NCI-H345 (cell line): ENCODE measurements around the gene PHOSPHO1.

Experiments used
- DNase-seq: peaks from one replicate; lab custom pipeline; 2025; lab: John Stamatoyannopoulos, UW

The PHOSPHO1 gene

DNA sequence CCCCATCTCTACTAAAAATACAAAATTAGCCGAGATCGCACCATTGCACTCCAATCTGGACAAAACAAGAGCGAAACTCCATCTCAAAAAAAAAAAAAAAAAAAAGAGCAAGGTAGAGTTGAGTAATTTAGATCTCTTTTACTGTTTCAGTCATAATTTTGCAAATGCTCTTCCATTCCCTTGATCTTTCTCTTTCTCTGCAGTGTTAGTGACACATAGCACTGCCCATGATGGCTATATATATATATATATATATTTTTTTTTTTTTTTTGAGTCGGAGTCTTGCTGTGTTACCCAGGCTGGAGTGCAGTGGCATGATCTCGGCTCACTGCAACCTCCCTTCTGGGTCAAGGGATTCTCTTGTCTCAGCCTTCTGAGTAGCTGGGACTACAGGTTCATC, 12.2 kb upstream of the PHOSPHO1 start:
- no peak for DNase-seq

- no peak for DNase-seq
Measured at GRCh38 chr17:49241692-49242397, 11.3 kb upstream of the PHOSPHO1 start.

GRCh38 chr17:49241040-49241439, 10.5 kb upstream of the PHOSPHO1 start:
- DNase-seq, result no peak

- no peak for DNase-seq
Measured at GRCh38 chr17:49240619-49241018, 10.0 kb upstream of the PHOSPHO1 start.

- DNase-seq, result no peak
Measured at GRCh38 chr17:49239963-49240362, 9.4 kb upstream of the PHOSPHO1 start.

- no peak for DNase-seq
Measured at GRCh38 chr17:49235896-49236295, 5.3 kb upstream of the PHOSPHO1 start.

- no peak for DNase-seq
Measured at GRCh38 chr17:49234509-49235080, 4.0 kb upstream of the PHOSPHO1 start.

DNA sequence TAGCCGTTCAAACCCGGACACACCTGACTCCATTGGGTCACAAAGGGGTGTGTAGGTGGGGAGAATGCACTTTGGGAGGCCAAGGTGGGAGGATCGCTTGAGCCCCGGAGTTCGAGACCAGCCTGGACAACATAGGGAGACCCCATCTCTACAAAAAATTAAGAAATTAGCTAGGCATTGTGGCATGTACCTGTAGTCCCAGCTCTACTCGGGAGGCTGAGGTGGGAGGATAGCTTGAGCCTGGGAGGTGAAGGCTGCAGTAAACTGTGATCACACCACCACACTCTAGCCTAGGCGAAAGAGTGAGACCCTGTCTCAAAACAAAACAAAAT, 942 bp upstream of the PHOSPHO1 start:
- no peak for DNase-seq

DNA sequence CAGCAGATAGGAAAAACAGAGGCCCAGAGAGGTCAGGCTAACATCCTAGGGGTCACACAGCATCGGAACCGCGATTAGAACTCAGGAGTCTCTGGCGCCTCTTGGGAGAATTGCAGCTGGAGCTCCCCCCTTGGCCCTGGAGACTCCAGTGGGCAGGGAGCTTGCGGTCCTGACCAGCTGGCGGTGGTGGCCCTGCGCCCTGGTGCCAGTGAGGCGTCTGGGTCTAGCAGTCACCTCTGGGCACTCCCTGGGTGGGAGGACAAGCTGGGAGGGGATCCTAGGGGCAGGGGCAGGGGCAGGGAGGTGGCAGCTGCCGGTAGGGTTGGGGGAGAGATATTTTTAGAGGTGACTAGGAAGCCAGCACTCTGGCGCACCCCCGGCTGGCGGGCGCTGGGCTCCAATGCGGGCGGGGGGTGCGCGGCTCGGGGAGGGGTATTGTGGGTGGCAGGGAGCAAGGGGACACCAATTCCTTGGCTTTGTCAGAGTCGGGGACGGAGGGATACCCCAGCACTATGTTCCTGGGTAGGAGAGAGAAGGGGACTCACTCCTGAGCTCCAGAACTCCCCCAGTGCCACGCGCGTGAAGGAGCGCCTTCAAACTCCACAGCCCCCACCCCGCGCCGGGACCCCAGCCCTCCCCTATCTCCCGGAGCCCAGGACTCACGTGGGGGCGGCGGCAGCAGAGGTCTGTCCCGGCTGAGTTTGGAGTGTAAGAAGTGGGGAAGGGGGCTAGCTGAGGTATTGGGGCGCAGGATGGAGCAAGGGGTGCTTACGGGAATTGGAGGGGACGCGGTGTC, 584 bp downstream of the PHOSPHO1 start:
- DNase-seq, result no peak

DNA sequence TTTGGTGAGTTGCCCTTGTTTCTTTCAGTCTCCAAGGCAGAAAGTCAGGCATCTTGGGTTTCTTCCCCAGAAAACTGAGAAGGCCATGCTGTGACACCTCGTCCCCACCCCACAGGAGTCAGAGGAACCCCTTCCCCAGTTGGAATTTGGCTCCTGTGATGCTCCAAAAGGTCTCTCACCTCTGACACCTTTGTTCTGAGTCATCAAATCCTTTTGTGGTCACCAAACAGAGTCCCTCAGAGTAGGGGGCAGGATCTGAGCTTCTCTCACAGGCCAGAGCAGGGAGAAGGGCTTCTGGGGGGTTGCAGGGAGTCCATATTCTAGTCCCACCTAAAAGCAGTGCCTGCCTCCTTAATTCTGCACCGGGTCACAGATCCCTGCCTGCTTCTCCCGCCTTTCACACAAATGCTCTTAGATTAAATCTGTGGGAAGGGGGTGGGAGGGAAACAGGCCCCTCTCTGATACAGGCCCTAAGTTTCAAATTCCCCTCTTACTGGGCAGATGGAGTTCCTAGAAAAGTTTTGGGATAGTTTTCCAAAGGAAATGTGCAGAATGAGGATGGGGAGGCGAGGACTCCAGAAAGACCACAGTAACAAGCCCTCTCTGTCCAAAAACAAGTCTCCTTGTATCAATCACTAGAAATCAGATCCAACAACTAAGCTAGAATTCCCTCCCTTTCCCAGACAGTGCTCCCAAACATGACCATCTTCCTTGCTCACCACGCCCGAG, 1.3 kb downstream of the PHOSPHO1 start:
- no peak for DNase-seq

- DNase-seq, result peak; percentile 66
Measured at GRCh38 chr17:49227436-49228261, 2.9 kb downstream of the PHOSPHO1 start.

DNA sequence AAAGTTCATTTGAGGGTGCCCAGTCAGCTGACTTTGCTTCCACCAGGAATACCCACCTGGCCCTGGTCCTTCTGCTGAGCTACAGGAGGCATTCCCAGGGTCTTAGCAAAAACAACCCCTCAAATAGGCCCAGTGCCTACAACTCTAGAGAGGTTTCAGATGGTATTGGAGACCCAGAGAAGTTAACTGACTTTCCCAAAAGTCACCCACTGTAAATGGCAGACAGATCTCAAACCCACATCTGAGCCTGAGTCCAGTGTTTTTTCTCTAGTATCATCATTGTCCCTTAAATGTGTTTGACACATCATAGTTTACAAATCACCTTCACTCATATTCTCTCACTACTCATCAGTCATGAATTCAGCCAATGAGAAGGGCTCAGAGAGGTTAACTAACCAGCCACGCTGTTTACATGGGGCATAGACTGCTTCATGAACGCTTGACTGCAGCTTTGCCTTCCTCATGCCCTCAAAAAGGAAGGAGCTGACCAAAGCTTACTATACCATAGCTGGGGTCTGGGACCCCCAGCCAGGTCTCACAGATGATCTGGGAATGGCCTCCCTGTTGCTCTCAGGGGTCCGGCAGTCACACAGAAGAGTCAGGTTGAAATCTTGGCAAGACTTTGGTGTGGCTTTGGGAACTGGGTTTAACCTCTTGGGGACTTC, 3.7 kb downstream of the PHOSPHO1 start:
- no peak for DNase-seq

- DNase-seq, result no peak
Measured at GRCh38 chr17:49225554-49226236, 4.9 kb downstream of the PHOSPHO1 start.

DNA sequence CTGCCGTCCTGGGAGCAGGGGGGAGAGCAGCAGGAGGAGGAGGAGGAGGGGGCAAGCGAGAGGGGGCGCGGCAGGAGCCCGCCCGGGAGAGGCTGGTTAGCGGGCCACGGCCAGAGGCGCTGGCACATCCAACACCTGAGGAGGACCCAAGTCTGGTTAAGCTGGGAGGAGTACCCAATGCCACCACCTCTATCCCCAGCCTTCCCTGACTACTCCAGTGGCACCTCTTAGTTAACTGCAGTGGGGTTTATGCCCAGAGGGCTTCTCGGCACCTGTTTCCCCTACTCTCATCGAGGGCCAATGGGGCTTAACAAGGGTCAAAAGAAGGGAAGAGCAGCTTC, 5.6 kb downstream of the PHOSPHO1 start:
- no peak for DNase-seq

DNA sequence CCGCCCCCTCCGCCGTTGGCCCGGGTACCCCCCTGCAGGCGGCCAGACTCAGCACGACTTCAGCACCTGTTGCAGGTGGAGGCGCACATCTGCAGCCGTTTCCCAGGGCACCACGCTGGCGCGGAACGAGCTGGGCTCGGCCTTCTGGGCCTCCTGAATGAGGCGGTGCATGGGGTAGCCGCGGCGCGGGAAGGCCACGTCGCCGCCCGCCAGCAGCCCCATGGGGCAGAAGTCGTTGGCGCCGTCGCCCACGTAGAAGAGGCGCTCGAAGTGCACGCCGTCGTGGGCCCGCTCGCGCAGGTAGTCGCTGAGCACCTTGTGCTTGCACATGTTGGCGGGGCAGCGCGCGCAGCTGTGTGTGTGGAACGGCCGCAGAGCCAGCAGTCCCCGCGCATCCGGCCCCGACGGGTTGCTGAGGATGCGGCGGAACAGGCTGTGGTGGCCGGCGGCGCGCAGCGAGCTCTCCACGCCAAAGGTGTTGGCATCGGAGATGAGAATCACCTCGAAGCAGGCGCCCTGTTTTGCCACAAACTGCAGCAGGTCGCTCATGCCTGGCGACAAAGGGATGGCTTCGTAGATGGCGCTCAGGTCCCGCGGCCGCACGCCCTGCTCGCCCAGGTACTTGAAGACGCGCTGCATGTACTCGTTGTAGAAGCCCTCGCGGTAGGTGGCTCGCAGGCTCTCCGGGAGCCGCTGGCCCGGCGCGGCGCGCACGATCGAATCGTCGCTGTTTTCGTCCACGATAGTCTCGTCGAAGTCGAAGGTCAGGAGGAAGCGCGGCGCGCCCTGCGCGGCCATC, 6.2 kb downstream of the PHOSPHO1 start:
- peak; percentile 30 for DNase-seq

DNA sequence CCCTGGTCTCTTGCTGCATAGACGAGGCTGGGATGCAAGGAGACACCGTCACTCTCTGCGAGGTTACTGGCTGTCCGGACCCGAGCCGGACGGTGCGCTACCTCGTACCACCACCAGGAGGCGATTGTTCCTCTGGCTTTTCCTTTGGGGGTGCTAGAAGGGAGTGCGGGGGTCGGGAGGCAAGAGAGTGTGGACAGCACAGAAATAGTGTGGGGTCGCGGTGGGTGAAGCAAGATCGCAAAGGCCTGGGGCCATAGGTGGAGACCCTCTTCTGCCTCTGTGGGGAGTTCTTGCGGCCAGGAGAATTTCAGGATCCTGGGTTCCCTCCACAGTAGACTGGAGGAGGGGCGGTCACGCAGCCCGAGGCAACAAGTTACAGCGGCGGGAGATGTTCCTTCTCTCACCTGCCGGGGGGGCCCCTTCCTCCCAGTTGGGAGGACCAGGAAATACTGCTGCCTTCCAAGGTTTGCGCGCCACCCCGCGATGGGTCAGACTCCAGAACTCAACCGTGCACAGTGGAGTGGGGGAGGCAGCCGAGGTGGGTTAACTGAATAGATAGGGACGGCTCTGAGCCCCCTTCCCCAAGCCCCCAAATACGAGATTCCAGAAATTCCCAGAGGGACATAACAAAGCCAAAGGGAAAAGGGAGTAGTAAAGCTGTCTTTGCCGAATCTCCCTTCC, 6.9 kb downstream of the PHOSPHO1 start:
- DNase-seq, result peak; percentile 37

- no peak for DNase-seq
Measured at GRCh38 chr17:49223168-49223516, 7.4 kb downstream of the PHOSPHO1 start.

- no peak for DNase-seq
Measured at GRCh38 chr17:49219987-49220386, 10.6 kb downstream of the PHOSPHO1 start.
